AG04449 (cell line): ENCODE measurements around the gene YPEL5.

Experiments
- CTCF ChIA-PET: fragments of 350-600 bp; formaldehyde crosslinking; extraction: SDS; loops from one replicate; lab custom pipeline; 2021; ENCODE audit warnings: antibody characterized with exemption; lab: Yijun Ruan, JAX
- POLR2A ChIA-PET: fragments of 400-600, 350-600 bp; formaldehyde crosslinking; extraction: SDS; loops from one replicate; lab custom pipeline; 2020; ENCODE audit warnings: antibody characterized with exemption, inconsistent platforms; lab: Yijun Ruan, JAX
- DNase-seq: peaks from one replicate; pipeline ENCODE4 v3.0.0-alpha.2; 2010; ENCODE audit warnings: low read depth, low spot score
- H3K4me3 ChIP-seq: 2 replicates; pipeline ENCODE4 v1.5.1; 2011; ENCODE audit warnings: low read depth, mild to moderate bottlenecking, control low read depth, low read length
- TF ChIP-seq, protein P1 (sequence below): IDR thresholded peaks from one replicate; pipeline ENCODE4 v1.5.1; 2011; ENCODE audit warnings: mild to moderate bottlenecking, moderate library complexity, low read length, control low read depth, inconsistent platforms; ENCODE audit not compliant: insufficient read depth; ENCODE audit errors: missing control alignments

Gene YPEL5

DNA sequence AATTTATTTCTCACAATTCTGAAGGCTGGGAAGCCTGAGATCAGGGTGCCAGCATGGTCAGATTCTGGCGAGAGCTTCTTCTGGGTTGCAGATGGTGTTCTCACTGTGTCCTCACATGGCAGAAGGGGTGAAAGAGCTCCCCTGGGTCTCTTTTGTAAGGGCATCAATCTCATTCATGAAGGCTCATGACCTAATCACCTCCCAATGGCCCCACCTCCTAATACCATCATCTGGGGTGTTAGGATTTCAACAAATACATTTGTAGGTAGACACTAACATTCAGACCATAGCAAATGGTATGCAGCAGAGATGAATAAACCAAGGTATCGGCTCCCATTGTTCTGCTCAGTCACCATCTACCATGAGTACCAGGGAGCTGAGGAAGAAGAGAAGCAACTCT is 32.7 kb downstream of the YPEL5 start:
- TF ChIP-seq, protein P1, sequence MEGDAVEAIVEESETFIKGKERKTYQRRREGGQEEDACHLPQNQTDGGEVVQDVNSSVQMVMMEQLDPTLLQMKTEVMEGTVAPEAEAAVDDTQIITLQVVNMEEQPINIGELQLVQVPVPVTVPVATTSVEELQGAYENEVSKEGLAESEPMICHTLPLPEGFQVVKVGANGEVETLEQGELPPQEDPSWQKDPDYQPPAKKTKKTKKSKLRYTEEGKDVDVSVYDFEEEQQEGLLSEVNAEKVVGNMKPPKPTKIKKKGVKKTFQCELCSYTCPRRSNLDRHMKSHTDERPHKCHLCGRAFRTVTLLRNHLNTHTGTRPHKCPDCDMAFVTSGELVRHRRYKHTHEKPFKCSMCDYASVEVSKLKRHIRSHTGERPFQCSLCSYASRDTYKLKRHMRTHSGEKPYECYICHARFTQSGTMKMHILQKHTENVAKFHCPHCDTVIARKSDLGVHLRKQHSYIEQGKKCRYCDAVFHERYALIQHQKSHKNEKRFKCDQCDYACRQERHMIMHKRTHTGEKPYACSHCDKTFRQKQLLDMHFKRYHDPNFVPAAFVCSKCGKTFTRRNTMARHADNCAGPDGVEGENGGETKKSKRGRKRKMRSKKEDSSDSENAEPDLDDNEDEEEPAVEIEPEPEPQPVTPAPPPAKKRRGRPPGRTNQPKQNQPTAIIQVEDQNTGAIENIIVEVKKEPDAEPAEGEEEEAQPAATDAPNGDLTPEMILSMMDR, result no peak
- CTCF ChIA-PET, result interaction anchor here (2.1 to 21.4 kb wide), 3 partner anchors 12 to 530 kb away, joined by 7 to 799 read pairs (median 46); no protein-coding TSS in a partner anchor
- H3K4me3 ChIP-seq, result no peak overlapping the region
- POLR2A ChIA-PET, result no interaction called here
- no peak for DNase-seq

DNA sequence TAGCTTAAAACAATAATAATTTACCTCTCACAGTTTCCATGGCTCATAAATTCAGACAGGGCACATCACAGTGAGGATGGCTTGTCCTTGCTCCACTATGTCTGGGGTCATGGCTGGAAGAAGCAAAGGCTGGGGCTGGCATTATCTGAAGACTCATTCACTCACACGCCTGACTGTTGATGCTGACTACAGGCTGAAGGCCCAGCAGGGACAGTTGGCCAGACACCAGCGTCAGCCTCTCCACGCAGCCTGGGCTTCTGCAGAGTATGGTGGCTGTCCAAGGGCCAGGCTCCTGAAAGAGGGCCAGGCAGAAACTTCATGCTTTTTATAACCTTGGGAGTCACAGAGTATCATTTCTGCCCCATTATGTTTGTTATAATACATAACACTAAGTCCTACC is 33.4 kb downstream of the YPEL5 start:
- ChIA-PET POLR2A (interaction anchor here (1.0 kb wide), 1 partner anchor 51 kb away, joined by 3 read pairs; the partner anchor contains the start of gene LBH), CTCF (interaction anchor here (2.1 to 21.4 kb wide), 3 partner anchors 13 to 529 kb away, joined by 7 to 799 read pairs (median 46); no protein-coding TSS in a partner anchor)
- H3K4me3 ChIP-seq, result no peak overlapping the region

DNA sequence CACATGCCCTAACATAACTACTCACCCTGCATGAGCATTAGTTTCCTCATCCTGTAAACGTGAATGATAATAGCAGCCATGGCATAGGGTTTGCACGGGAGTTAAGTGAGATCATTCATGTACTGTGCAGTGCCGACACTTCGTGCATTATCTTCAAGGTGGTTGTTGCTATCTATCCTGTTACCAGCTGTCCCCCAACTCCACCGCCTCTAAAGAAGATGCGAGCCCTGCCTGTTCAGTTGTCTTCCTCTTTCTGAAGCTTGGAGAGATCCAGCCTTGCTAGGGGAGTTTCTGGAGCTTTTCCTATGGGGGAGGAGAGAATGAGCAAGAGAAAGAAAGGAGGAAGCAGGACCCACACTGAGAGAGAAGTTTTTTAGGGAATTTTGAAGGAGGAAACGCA is 34.4 kb downstream of the YPEL5 start:
- CTCF ChIA-PET, result interaction anchor here (0.9 to 21.4 kb wide), 5 partner anchors 12 to 529 kb away, joined by 3 to 799 read pairs (median 7); no protein-coding TSS in a partner anchor
- DNase-seq, result no peak
- H3K4me3 ChIP-seq, result no peak overlapping the region
- POLR2A ChIA-PET, result interaction anchor here (1.0 kb wide), 1 partner anchor 50 kb away, joined by 3 read pairs; the partner anchor contains the start of gene LBH
- TF ChIP-seq, protein P1, result no peak

More for the DNA sequence above, 33.4 kb downstream of the YPEL5 start:
- TF ChIP-seq, protein P1, result no peak
- no peak for DNase-seq

DNA sequence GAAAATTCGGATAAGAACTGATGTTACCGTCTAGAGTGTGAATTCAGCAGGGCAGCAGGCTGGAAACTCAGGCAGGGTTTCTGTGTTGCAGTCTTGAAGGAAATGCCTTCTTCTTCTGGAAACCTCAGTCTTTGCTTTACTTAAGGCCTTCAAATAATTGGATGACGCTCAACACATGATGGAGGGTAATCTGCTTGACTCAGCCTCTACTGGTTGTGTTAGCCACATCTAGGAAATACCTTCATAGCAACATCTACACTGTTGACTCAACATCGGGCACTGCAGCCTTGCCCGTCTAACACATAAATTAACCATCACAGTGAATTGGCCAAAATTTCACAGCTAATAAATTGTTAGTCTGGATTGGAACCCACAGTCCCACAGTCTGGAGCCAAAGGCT is 37.2 kb downstream of the YPEL5 start:
- CTCF ChIA-PET, result interaction anchor here (1.6 to 2.6 kb wide), 2 partner anchors 19 to 527 kb away, joined by 10 to 18 read pairs; no protein-coding TSS in a partner anchor
- DNase-seq, result no peak
- POLR2A ChIA-PET, result no interaction called here
- TF ChIP-seq, protein P1, result no peak
- H3K4me3 ChIP-seq, result no peak overlapping the region

DNA sequence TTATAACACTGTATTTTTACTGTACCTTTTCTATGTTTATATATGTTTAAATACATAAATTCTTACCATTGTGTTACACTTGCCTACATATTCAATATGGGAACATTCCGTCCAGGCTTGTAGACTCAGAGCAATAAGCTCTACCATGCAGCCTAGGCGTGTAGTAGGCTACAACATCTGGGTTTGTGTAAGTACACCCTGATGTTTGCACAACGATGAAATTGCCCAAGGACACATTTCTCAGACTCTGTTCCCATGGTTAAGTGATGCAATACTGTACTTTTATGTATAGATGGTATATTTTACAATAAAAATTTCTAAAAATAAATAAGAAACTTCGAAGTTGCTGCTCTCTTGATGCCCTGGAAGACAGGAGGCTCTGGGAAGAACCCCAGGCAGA is 38.4 kb downstream of the YPEL5 start:
- no peak overlapping the region for H3K4me3 ChIP-seq
- TF ChIP-seq, protein P1, result no peak
- ChIA-PET CTCF (interaction anchor here (0.6 to 2.6 kb wide), 4 partner anchors 18 to 1291 kb away, joined by 3 to 18 read pairs (median 6); no protein-coding TSS in a partner anchor), POLR2A (no interaction called here)
- DNase-seq, result peak; percentile 17

DNA sequence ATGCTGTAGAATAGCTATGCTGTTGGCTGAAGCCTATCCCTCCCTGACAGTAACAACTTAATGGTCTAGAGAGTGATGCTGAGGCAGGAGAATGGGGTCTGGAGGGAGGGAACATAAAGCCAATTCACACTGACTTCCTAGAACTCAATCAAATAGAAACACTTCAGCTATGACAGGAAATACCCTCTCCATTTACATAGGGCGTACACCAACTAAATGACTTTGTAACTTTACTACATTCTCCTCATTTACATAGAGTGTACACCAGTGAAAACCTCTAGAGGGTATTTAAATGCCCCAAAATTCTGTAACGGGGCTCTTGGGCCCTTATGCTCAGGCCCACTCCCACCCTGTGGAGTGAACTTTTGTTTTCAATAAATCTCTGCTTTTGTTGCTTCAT is 41.5 kb downstream of the YPEL5 start:
- ChIA-PET POLR2A (no interaction called here), CTCF (interaction anchor here (0.9 to 3.2 kb wide), 5 partner anchors 9 to 523 kb away, joined by 3 to 14 read pairs (median 6); no protein-coding TSS in a partner anchor)
- TF ChIP-seq, protein P1, result no peak
- H3K4me3 ChIP-seq, result no peak overlapping the region
- DNase-seq, result no peak
